ACC112 (cell line): ENCODE measurements around the gene MLH1.
"Not testable (repeated sequence)": the region's sequence is repeated elsewhere in the genome, so short reads cannot be mapped to it uniquely, and the experiment has no call there.

Source experiments
- H2AFZ ChIP-seq: fragments of 200-600 bp; sonication (generic); one replicate; pipeline ENCODE4 v1.6.0; 2017; ENCODE audit warnings: antibody characterized with exemption, low read length; ENCODE audit not compliant: unreplicated experiment
- H3K27ac ChIP-seq: fragments of 200-600 bp; sonication (generic); 2 replicates; pipeline ENCODE4 v1.5.1; 2014; ENCODE audit warnings: low read depth, mild to moderate bottlenecking, antibody characterized with exemption, low read length, moderate library complexity
- H3K27me3 ChIP-seq: fragments of 200-600 bp; sonication (generic); 2 replicates; pipeline ENCODE4 v1.6.1; 2014; ENCODE audit warnings: mild to moderate bottlenecking, antibody characterized with exemption, low read length, moderate library complexity, mixed read lengths; ENCODE audit not compliant: insufficient read depth
- H3K36me3 ChIP-seq: fragments of 200-600 bp; sonication (generic); 2 replicates; pipeline ENCODE4 v1.6.1; 2016; ENCODE audit warnings: mild to moderate bottlenecking, antibody characterized with exemption, low read length, moderate library complexity, mixed read lengths; ENCODE audit not compliant: insufficient read depth
- H3K4me1 ChIP-seq: fragments of 200-600 bp; sonication (generic); one replicate; pipeline ENCODE4 v1.6.1; 2016; ENCODE audit warnings: low read length, mixed read lengths; ENCODE audit not compliant: insufficient read depth, unreplicated experiment, control insufficient read depth
- H3K4me3 ChIP-seq: fragments of 200-600 bp; sonication (generic); 2 replicates; pipeline ENCODE4 v1.5.1; 2014; ENCODE audit warnings: mild to moderate bottlenecking, low read depth, low read length
- H3K79me2 ChIP-seq: fragments of 200-600 bp; sonication (generic); one replicate; pipeline ENCODE4 v1.6.0; 2016; ENCODE audit warnings: low read length; ENCODE audit not compliant: control insufficient read depth, unreplicated experiment, insufficient read depth

The MLH1 gene

GRCh38 chr3:36993326-36994283, at the start of gene MLH1:
Gene MLH1 (plus strand): TSS chr3:36993518. CDS start chr3:36993548, 30 bp downstream.
- Histone ChIP-seq H3K27ac (peak within 1 kb of the TSS; percentile 92), H3K79me2 (peaks cover 73% of the 10 kb centered on the region), H3K4me3 (peak within 1 kb of the TSS; percentile 96), H3K36me3 (peaks cover 52% of the 10 kb centered on the region), H2AFZ (peak within 1 kb of the TSS; percentile 72), H3K27me3 (no peaks in the 10 kb centered on the region), H3K4me1 (peaks cover 34% of the 10 kb centered on the region)

- H3K79me2 ChIP-seq: peaks cover 6% of the 10 kb centered on the region
- no peaks in the 10 kb centered on the region for H3K36me3 ChIP-seq
- H3K27me3 ChIP-seq: no peaks in the 10 kb centered on the region
- peak overlapping the region; percentile 45 for H2AFZ ChIP-seq
- H3K4me1 ChIP-seq: peaks cover 17% of the 10 kb centered on the region
- peak overlapping the region; percentile 83 for H3K4me3 ChIP-seq
- no peak overlapping the region; the same call in 1 of the 2 replicates for H3K27ac ChIP-seq
These were observed 49.7 kb upstream of the MLH1 start for GRCh38 chr3:36943601-36944000.

DNA sequence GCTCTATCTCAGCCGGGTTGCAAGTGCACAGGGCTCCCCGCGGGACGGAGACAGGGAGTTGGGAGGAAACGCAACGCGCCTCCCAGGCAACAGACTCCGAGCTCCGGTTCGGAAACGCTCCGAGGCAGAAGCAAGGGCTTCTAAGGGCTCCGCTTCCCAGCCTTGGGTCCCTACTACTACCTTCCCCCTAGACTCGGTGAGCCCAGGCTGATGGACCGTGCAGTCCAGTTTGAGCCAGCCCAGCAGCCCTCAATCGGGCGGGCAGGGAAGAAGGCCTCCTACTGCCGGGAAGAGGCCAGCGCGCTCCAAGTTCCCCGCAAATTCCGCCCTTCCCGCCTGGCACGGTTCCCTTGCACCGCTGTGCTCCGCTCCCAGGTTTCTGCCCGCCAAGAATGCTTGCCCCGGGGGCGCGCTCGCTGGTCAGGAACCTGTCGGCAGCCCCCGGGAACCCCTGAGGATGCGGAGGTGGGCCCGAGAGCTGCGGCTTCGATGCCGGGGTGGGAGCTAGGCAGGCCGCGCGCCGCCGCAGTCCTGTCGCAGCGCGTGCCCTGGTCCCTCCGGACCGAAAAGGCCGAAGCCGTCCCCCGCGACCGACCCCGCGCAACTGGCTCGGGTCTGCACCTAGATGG, 49.2 kb upstream of the MLH1 start:
- Histone ChIP-seq H3K4me1 (peaks cover 17% of the 10 kb centered on the region), H3K27ac (no peak overlapping the region; the same call in 1 of the 2 replicates), H2AFZ (peak overlapping the region; percentile 45)

GRCh38 chr3:36944641-36945270, 48.6 kb upstream of the MLH1 start, which contains the start of gene TRANK1:
Gene TRANK1 (minus strand): TSS chr3:36945054. CDS start chr3:36944809, 245 bp downstream.
- H3K27ac ChIP-seq: no peak within 1 kb of the TSS; the same call in 1 of the 2 replicates
- no peaks in the 10 kb centered on the region for H3K36me3 ChIP-seq
- H3K4me1 ChIP-seq: peaks cover 17% of the 10 kb centered on the region
- peaks cover 6% of the 10 kb centered on the region for H3K79me2 ChIP-seq
- peak within 1 kb of the TSS; percentile 83 for H3K4me3 ChIP-seq
- peak within 1 kb of the TSS; percentile 45 for H2AFZ ChIP-seq
- H3K27me3 ChIP-seq: no peaks in the 10 kb centered on the region

More for the DNA sequence above, 49.2 kb upstream of the MLH1 start:
- H3K36me3 ChIP-seq: no peaks in the 10 kb centered on the region
- peak overlapping the region; percentile 83 for H3K4me3 ChIP-seq
- no peaks in the 10 kb centered on the region for H3K27me3 ChIP-seq
- H3K79me2 ChIP-seq: peaks cover 6% of the 10 kb centered on the region

GRCh38 chr3:36945333-36945980, 47.9 kb upstream of the MLH1 start:
- Histone ChIP-seq H3K79me2 (peaks cover 6% of the 10 kb centered on the region), H2AFZ (peak overlapping the region; percentile 45), H3K4me1 (peaks cover 17% of the 10 kb centered on the region), H3K27me3 (no peaks in the 10 kb centered on the region), H3K36me3 (no peaks in the 10 kb centered on the region), H3K4me3 (peak overlapping the region; percentile 83), H3K27ac (no peak overlapping the region)

DNA sequence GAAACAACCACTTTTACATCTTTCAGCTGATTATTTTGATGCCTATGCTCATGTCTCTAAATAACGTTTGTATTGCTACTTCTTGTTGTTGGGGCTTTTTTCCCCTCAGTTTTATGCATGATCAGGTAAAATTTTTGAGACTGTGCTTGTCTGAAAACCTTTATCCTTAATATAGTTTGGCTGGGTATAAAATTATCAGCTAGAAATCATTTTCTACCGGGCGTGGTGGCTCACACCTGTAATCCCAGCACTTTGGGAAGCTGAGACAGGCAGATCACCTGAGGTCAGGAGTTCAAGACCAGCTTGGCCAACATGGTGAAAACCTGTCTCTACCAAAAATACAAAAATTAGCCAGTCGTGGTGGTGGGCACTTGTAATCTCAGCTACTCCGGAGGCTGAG, 45.5 kb upstream of the MLH1 start:
- H3K4me3 ChIP-seq, H3K27me3 ChIP-seq, H3K27ac ChIP-seq: not testable (repeated sequence)

GRCh38 chr3:36954452-36955134, 38.7 kb upstream of the MLH1 start:
- H3K27ac ChIP-seq: no peak overlapping the region
- H3K4me3 ChIP-seq: no peak overlapping the region
- no peak overlapping the region for H2AFZ ChIP-seq
- no peaks in the 10 kb centered on the region for H3K79me2 ChIP-seq
- no peaks in the 10 kb centered on the region for H3K27me3 ChIP-seq
- H3K36me3 ChIP-seq: no peaks in the 10 kb centered on the region
- peaks cover 34% of the 10 kb centered on the region for H3K4me1 ChIP-seq

More for the DNA sequence above, 45.5 kb upstream of the MLH1 start:
- not testable (repeated sequence) for H3K36me3 ChIP-seq, H2AFZ ChIP-seq, H3K4me1 ChIP-seq, H3K79me2 ChIP-seq

- H3K27me3 ChIP-seq: no peaks in the 10 kb centered on the region
- no peaks in the 10 kb centered on the region for H3K79me2 ChIP-seq
- peaks cover 34% of the 10 kb centered on the region for H3K4me1 ChIP-seq
- no peak overlapping the region for H2AFZ ChIP-seq
- no peaks in the 10 kb centered on the region for H3K36me3 ChIP-seq
- no peak overlapping the region for H3K4me3 ChIP-seq
- no peak overlapping the region for H3K27ac ChIP-seq
These were observed 37.2 kb upstream of the MLH1 start for GRCh38 chr3:36956155-36956554.

DNA sequence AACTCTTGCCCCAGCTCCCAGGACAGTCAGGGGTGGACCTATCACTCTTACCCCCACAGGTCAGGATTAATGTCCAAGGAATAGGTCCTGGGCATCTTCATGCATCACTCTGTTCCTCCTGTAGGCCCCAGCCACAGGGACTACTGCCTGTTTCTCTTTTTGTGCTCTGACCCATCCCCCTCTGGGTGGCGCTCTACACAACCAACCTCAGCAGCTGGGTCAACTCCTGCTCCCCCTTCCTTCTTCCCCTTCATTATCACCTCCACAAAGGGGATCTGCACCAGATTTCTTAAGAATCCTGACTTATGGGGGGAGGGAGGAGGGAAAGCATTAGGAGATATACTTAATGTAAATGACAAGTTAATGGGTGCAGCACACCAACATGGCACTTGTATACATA, 36.3 kb upstream of the MLH1 start:
- peak overlapping the region; percentile 93; the same call in 1 of the 2 replicates for H3K27ac ChIP-seq
- H3K79me2 ChIP-seq: no peaks in the 10 kb centered on the region
- no peaks in the 10 kb centered on the region for H3K36me3 ChIP-seq
- H3K4me3 ChIP-seq: no peak overlapping the region
- H3K27me3 ChIP-seq: no peaks in the 10 kb centered on the region
- peaks cover 34% of the 10 kb centered on the region for H3K4me1 ChIP-seq
- no peak overlapping the region for H2AFZ ChIP-seq
